Effector memory CD8-positive, alpha-beta T cell (primary cell): ENCODE results near the gene RPL18.
A peak's percentile ranks its signal among the peaks of the same experiment; 100 is the strongest.

Source experiments
- ATAC-seq: fragments of 150-1000 bp; cut with Tn5 transposase; replicated peaks from 2 replicates; pipeline ENCODE4 v1.10.0; 2021; ENCODE audit warnings: mild to moderate bottlenecking, moderate library complexity
- DNase-seq, 3 experiments: peaks; one replicate each; pipeline ENCODE4 v3.0.0; 2021
- H3K27ac Mint-ChIP-seq, 2 donors: one replicate each; pipeline ENCODE4 v1.8.0; 2022; ENCODE audit warnings: mild to moderate bottlenecking in 2 of 2, mixed read lengths in 2 of 2, moderate library complexity in 2 of 2
- H3K27me3 Mint-ChIP-seq, 2 donors: one replicate each; pipeline ENCODE4 v1.8.0; 2022; ENCODE audit warnings: mixed read lengths in 2 of 2
- H3K36me3 Mint-ChIP-seq: one replicate; pipeline ENCODE4 v1.8.0; 2022; ENCODE audit warnings: mild to moderate bottlenecking, moderate library complexity, mixed read lengths; ENCODE audit not compliant: insufficient read depth
- H3K4me1 Mint-ChIP-seq, 2 donors: one replicate each; pipeline ENCODE4 v1.8.0; 2022; ENCODE audit warnings: low read depth in 2 of 2, mixed read lengths in 2 of 2
- H3K4me3 Mint-ChIP-seq, 2 donors: one replicate each; pipeline ENCODE4 v1.8.0; 2022; ENCODE audit warnings: mild to moderate bottlenecking in 2 of 2, mixed read lengths in 2 of 2, moderate library complexity in 2 of 2
- H3K9me3 Mint-ChIP-seq, 2 donors: one replicate each; pipeline ENCODE4 v1.8.0; 2022; ENCODE audit warnings: mixed read lengths in 2 of 2

RPL18 gene

GRCh38 chr19:48608798-48609263 lies 10.1 kb downstream of the RPL18 start:
- Mint-ChIP-seq H3K4me3 (peak overlapping the region in 1 of 2 donors; percentile 45), H3K9me3 (no peaks in the 10 kb centered on the region), H3K36me3 (peaks cover 5% of the 10 kb centered on the region), H3K4me1 (peaks cover 5% of the 10 kb centered on the region in 2 donors), H3K27ac (no peak overlapping the region), H3K27me3 (no peaks in the 10 kb centered on the region)
- peak in 2 of 3 experiments; percentile 31 to 32 for DNase-seq
- ATAC-seq, result peak; percentile 94

- Mint-ChIP-seq H3K4me1 (peaks cover 4 to 5% of the 10 kb centered on the region in 2 donors), H3K36me3 (no peaks in the 10 kb centered on the region), H3K27ac (no peak overlapping the region), H3K9me3 (no peaks in the 10 kb centered on the region), H3K27me3 (no peaks in the 10 kb centered on the region), H3K4me3 (no peak overlapping the region)
- no peak for DNase-seq
- no peak for ATAC-seq
Measured at GRCh38 chr19:48607359-48607755, 11.6 kb downstream of the RPL18 start.

GRCh38 chr19:48606463-48607358 lies 12.3 kb downstream of the RPL18 start, which contains the start of gene SPACA4:
SPACA4 (plus strand) TSS chr19:48606742; CDS start chr19:48606979, 237 bp downstream.
- ATAC-seq, result no peak
- peaks cover 4 to 5% of the 10 kb centered on the region in 2 donors for H3K4me1 Mint-ChIP-seq
- H3K4me3 Mint-ChIP-seq, result no peak within 1 kb of the TSS
- H3K9me3 Mint-ChIP-seq, result no peaks in the 10 kb centered on the region
- DNase-seq, result no peak
- no peaks in the 10 kb centered on the region for H3K27me3 Mint-ChIP-seq
- H3K27ac Mint-ChIP-seq, result no peak within 1 kb of the TSS
- H3K36me3 Mint-ChIP-seq, result no peaks in the 10 kb centered on the region

GRCh38 chr19:48603850-48604249 lies 15.1 kb downstream of the RPL18 start:
- no peak overlapping the region for H3K4me3 Mint-ChIP-seq
- no peak for ATAC-seq
- H3K4me1 Mint-ChIP-seq, result peaks cover 3% of the 10 kb centered on the region in 2 donors
- H3K27me3 Mint-ChIP-seq, result peaks cover 0 to 1% of the 10 kb centered on the region in 2 donors
- no peak for DNase-seq
- H3K36me3 Mint-ChIP-seq, result no peaks in the 10 kb centered on the region
- H3K27ac Mint-ChIP-seq, result no peak overlapping the region
- no peaks in the 10 kb centered on the region for H3K9me3 Mint-ChIP-seq

- DNase-seq (no peak), ATAC-seq (no peak)
- no peaks in the 10 kb centered on the region for H3K36me3 Mint-ChIP-seq
- H3K4me3 Mint-ChIP-seq, result no peak overlapping the region
- no peaks in the 10 kb centered on the region for H3K4me1 Mint-ChIP-seq
- H3K9me3 Mint-ChIP-seq, result no peaks in the 10 kb centered on the region
- peaks cover 0 to 5% of the 10 kb centered on the region in 2 donors for H3K27me3 Mint-ChIP-seq
- no peak overlapping the region for H3K27ac Mint-ChIP-seq
Measured at GRCh38 chr19:48603449-48603848, 15.5 kb downstream of the RPL18 start.

- peaks cover 0 to 8% of the 10 kb centered on the region in 2 donors for H3K27me3 Mint-ChIP-seq
- no peaks in the 10 kb centered on the region for H3K36me3 Mint-ChIP-seq
- H3K9me3 Mint-ChIP-seq, result no peaks in the 10 kb centered on the region
- H3K27ac Mint-ChIP-seq, result no peak overlapping the region
- H3K4me1 Mint-ChIP-seq, result no peaks in the 10 kb centered on the region
- DNase-seq (no peak), ATAC-seq (no peak)
- no peak overlapping the region for H3K4me3 Mint-ChIP-seq
Measured at GRCh38 chr19:48603001-48603400, 16.0 kb downstream of the RPL18 start.

- Mint-ChIP-seq H3K4me3 (no peak overlapping the region), H3K9me3 (no peaks in the 10 kb centered on the region), H3K36me3 (no peaks in the 10 kb centered on the region), H3K27ac (no peak overlapping the region), H3K27me3 (peaks cover 0 to 8% of the 10 kb centered on the region in 2 donors), H3K4me1 (peaks cover 0 to 7% of the 10 kb centered on the region in 2 donors)
- ATAC-seq (no peak), DNase-seq (no peak)
Measured at GRCh38 chr19:48600679-48601417, 18.1 kb downstream of the RPL18 start.

GRCh38 chr19:48598996-48599700 lies 19.8 kb downstream of the RPL18 start:
- Mint-ChIP-seq H3K27me3 (peaks cover 0 to 8% of the 10 kb centered on the region in 2 donors), H3K4me1 (peaks cover 4 to 11% of the 10 kb centered on the region in 2 donors), H3K36me3 (no peaks in the 10 kb centered on the region), H3K27ac (peak overlapping the region in 1 of 2 donors; percentile 11), H3K4me3 (no peak overlapping the region), H3K9me3 (no peaks in the 10 kb centered on the region)
- DNase-seq, result no peak
- no peak for ATAC-seq

GRCh38 chr19:48596679-48597465 lies 22.1 kb downstream of the RPL18 start:
- H3K4me1 Mint-ChIP-seq, result peaks cover 4 to 14% of the 10 kb centered on the region in 2 donors
- DNase-seq (peak in 2 of 3 experiments; percentile 29 to 35), ATAC-seq (peak; percentile 97)
- H3K4me3 Mint-ChIP-seq, result peak overlapping the region; percentile 58 to 68
- peaks cover 4% of the 10 kb centered on the region for H3K36me3 Mint-ChIP-seq
- no peaks in the 10 kb centered on the region for H3K9me3 Mint-ChIP-seq
- H3K27ac Mint-ChIP-seq, result peak overlapping the region; percentile 58 to 91
- peaks cover 0 to 8% of the 10 kb centered on the region in 2 donors for H3K27me3 Mint-ChIP-seq

GRCh38 chr19:48596237-48596636 lies 22.7 kb downstream of the RPL18 start:
- H3K36me3 Mint-ChIP-seq, result peaks cover 4% of the 10 kb centered on the region
- DNase-seq (no peak), ATAC-seq (no peak)
- H3K4me1 Mint-ChIP-seq, result peaks cover 4 to 15% of the 10 kb centered on the region in 2 donors
- H3K4me3 Mint-ChIP-seq, result peak overlapping the region in 1 of 2 donors; percentile 40
- peak overlapping the region; percentile 76 to 91 for H3K27ac Mint-ChIP-seq
- no peaks in the 10 kb centered on the region for H3K9me3 Mint-ChIP-seq
- peaks cover 0 to 8% of the 10 kb centered on the region in 2 donors for H3K27me3 Mint-ChIP-seq

- DNase-seq, result no peak
- H3K27me3 Mint-ChIP-seq, result peaks cover 0 to 8% of the 10 kb centered on the region in 2 donors
- H3K4me3 Mint-ChIP-seq, result peak overlapping the region; percentile 27 to 40
- H3K9me3 Mint-ChIP-seq, result no peaks in the 10 kb centered on the region
- no peak for ATAC-seq
- H3K36me3 Mint-ChIP-seq, result peaks cover 4% of the 10 kb centered on the region
- H3K4me1 Mint-ChIP-seq, result peaks cover 4 to 15% of the 10 kb centered on the region in 2 donors
- H3K27ac Mint-ChIP-seq, result peak overlapping the region; percentile 39 to 76
Measured at GRCh38 chr19:48595833-48596232, 23.1 kb downstream of the RPL18 start.

- no peaks in the 10 kb centered on the region for H3K9me3 Mint-ChIP-seq
- no peak for DNase-seq
- peaks cover 0 to 8% of the 10 kb centered on the region in 2 donors for H3K27me3 Mint-ChIP-seq
- H3K36me3 Mint-ChIP-seq, result peaks cover 4% of the 10 kb centered on the region
- ATAC-seq, result no peak
- peak overlapping the region in 1 of 2 donors; percentile 39 for H3K27ac Mint-ChIP-seq
- peak overlapping the region; percentile 9 to 40 for H3K4me3 Mint-ChIP-seq
- H3K4me1 Mint-ChIP-seq, result peaks cover 4 to 15% of the 10 kb centered on the region in 2 donors
Measured at GRCh38 chr19:48595171-48595570, 23.8 kb downstream of the RPL18 start.
